Measurements from ENCODE around the gene MOCS3. TPM values are rescaled to one million over a fixed set of nuclear protein-coding genes. Genes with fewer than 3 reads are reported as not detected.

The MOCS3 gene
- total RNA-seq, 1 experiment from 2014 or later: 13.2 TPM

- intact Hi-C loops (cut with micrococcal nuclease; ENCODE audit: unreplicated experiment): no loop called here
- Mint-ChIP-seq H3K9me3 (ENCODE audit: low read depth, unreplicated experiment) (no peaks in the 10 kb centered on the region), H3K4me1 (ENCODE audit: low read depth, unreplicated experiment) (peaks cover 43% of the 10 kb centered on the region), H3K36me3 (ENCODE audit: insufficient read depth, unreplicated experiment) (peaks cover 66% of the 10 kb centered on the region), H3K27me3 (ENCODE audit: unreplicated experiment) (no peaks in the 10 kb centered on the region), H3K4me3 (ENCODE audit: low read depth, unreplicated experiment) (no peak overlapping the region), H3K27ac (ENCODE audit: unreplicated experiment) (no peak overlapping the region)
- no TSS peak for BruUV-seq (replicated peaks)
- no peak for TF ChIP-seq CTCF (IDR thresholded peaks at IDR 0.05; ENCODE audit: unreplicated experiment)
- CTCF ChIA-PET: interaction anchor here (0.5 to 0.6 kb wide), 2 partner anchors 11 to 172 kb away, joined by 3 read pairs; no protein-coding TSS in a partner anchor
- DNase-seq: no peak
Measured at GRCh38 chr20:50924261-50924920, 34.2 kb upstream of the MOCS3 start.

GRCh38 chr20:50926530-50926929, 32.1 kb upstream of the MOCS3 start:
- CTCF ChIA-PET: interaction anchor here (0.6 to 1.4 kb wide), 3 partner anchors 29 to 1544 kb away, joined by 3 read pairs; no protein-coding TSS in a partner anchor
- peaks cover 80% of the 10 kb centered on the region for H3K36me3 Mint-ChIP-seq (ENCODE audit: insufficient read depth, unreplicated experiment)
- DNase-seq: no peak

GRCh38 chr20:50928469-50928868, 30.1 kb upstream of the MOCS3 start:
- Mint-ChIP-seq H3K36me3 (ENCODE audit: insufficient read depth, unreplicated experiment) (peaks cover 85% of the 10 kb centered on the region), H3K4me3 (ENCODE audit: low read depth, unreplicated experiment) (peak overlapping the region; percentile 89), H3K27ac (ENCODE audit: unreplicated experiment) (peak overlapping the region; percentile 96), H3K9me3 (ENCODE audit: low read depth, unreplicated experiment) (no peaks in the 10 kb centered on the region), H3K27me3 (ENCODE audit: unreplicated experiment) (no peaks in the 10 kb centered on the region), H3K4me1 (ENCODE audit: low read depth, unreplicated experiment) (peaks cover 43% of the 10 kb centered on the region)
- CTCF ChIA-PET: interaction anchor here (1.6 to 2.4 kb wide), 3 partner anchors 9 to 33 kb away, joined by 5 to 10 read pairs (median 8); no protein-coding TSS in a partner anchor
- no peak for DNase-seq
- intact Hi-C loops (cut with micrococcal nuclease; ENCODE audit: unreplicated experiment): loop anchor here (2.0 kb wide), 1 partner anchor 110 kb away; no protein-coding TSS in a partner anchor
- no TSS peak for BruUV-seq (replicated peaks)
- no peak for TF ChIP-seq CTCF (IDR thresholded peaks at IDR 0.05; ENCODE audit: unreplicated experiment)

More at GRCh38 chr20:50926530-50926929, 32.1 kb upstream of the MOCS3 start:
- Mint-ChIP-seq H3K9me3 (ENCODE audit: low read depth, unreplicated experiment) (no peaks in the 10 kb centered on the region), H3K27ac (ENCODE audit: unreplicated experiment) (no peak overlapping the region), H3K4me1 (ENCODE audit: low read depth, unreplicated experiment) (peaks cover 43% of the 10 kb centered on the region), H3K27me3 (ENCODE audit: unreplicated experiment) (no peaks in the 10 kb centered on the region), H3K4me3 (ENCODE audit: low read depth, unreplicated experiment) (no peak overlapping the region)
- intact Hi-C loops (cut with micrococcal nuclease; ENCODE audit: unreplicated experiment): no loop called here
- no peak for TF ChIP-seq CTCF (IDR thresholded peaks at IDR 0.05; ENCODE audit: unreplicated experiment)
- BruUV-seq (replicated peaks): no TSS peak

GRCh38 chr20:50929299-50930138, 29.1 kb upstream of the MOCS3 start:
- BruUV-seq (replicated peaks): no TSS peak
- CTCF ChIA-PET: interaction anchor here (0.7 to 3.4 kb wide), 15 partner anchors 9 to 1795 kb away, joined by 3 to 28 read pairs (median 7); partner anchors contain the start of genes BCAS4, DPM1 and MOCS3
- intact Hi-C loops (cut with micrococcal nuclease; ENCODE audit: unreplicated experiment): loop anchor here (1.0 to 2.0 kb wide), 2 partner anchors 111 to 135 kb away; no protein-coding TSS in a partner anchor

More at GRCh38 chr20:50929299-50930138, 29.1 kb upstream of the MOCS3 start:
- Mint-ChIP-seq H3K27me3 (ENCODE audit: unreplicated experiment) (no peaks in the 10 kb centered on the region), H3K4me3 (ENCODE audit: low read depth, unreplicated experiment) (peak overlapping the region; percentile 89), H3K36me3 (ENCODE audit: insufficient read depth, unreplicated experiment) (peaks cover 85% of the 10 kb centered on the region), H3K4me1 (ENCODE audit: low read depth, unreplicated experiment) (peaks cover 43% of the 10 kb centered on the region), H3K9me3 (ENCODE audit: low read depth, unreplicated experiment) (no peaks in the 10 kb centered on the region), H3K27ac (ENCODE audit: unreplicated experiment) (peak overlapping the region; percentile 96)
- peak; percentile 98 for DNase-seq
- TF ChIP-seq CTCF (IDR thresholded peaks at IDR 0.05; ENCODE audit: unreplicated experiment): peak; percentile 98

Data from Calu3 (cell line).